HFFc6 (cell line): ENCODE measurements around the gene GNAS. TPM values are rescaled to one million over a fixed set of nuclear protein-coding genes. Genes with fewer than 3 reads are reported as not detected.
A peak's percentile ranks its signal among the peaks of the same experiment; 100 is the strongest.

Experiments
- DNase-seq: peaks from one replicate; pipeline ENCODE4 v3.0.0-alpha.2; 2018
- H3K27ac Mint-ChIP-seq: 2 replicates; pipeline ENCODE4 v1.8.0; 2020; ENCODE audit warnings: mild to moderate bottlenecking, mixed read lengths
- H3K27me3 Mint-ChIP-seq: 2 replicates; pipeline ENCODE4 v1.8.0; 2021; ENCODE audit warnings: mild to moderate bottlenecking, moderate library complexity, mixed read lengths; ENCODE audit not compliant: insufficient read depth
- H3K36me3 Mint-ChIP-seq: 2 replicates; pipeline ENCODE4 v1.8.0; 2021; ENCODE audit warnings: low read depth, mixed read lengths
- H3K4me1 Mint-ChIP-seq: 2 replicates; pipeline ENCODE4 v1.8.0; 2020; ENCODE audit warnings: low read depth, mixed read lengths
- H3K4me3 Mint-ChIP-seq: 2 replicates; pipeline ENCODE4 v1.8.0; 2020; ENCODE audit warnings: mild to moderate bottlenecking, moderate library complexity, mixed read lengths
- H3K9me3 Mint-ChIP-seq: 2 replicates; pipeline ENCODE4 v1.8.0; 2020; ENCODE audit warnings: mild to moderate bottlenecking, mixed read lengths
- CTCF ChIP-seq: fragments of 200-600 bp; sonication (generic); IDR thresholded peaks from 2 replicates; pipeline ENCODE4 v1.5.0; 2021; ENCODE audit warnings: antibody characterized with exemption, mild to moderate bottlenecking
- total RNA-seq, 6 experiments: library from RNA; stranded (reverse); fragmentation: NEBNext Ultra II Directional; extraction: Animal tissue kit (Norgen Biotek cat#: 25700); gene quantifications; 2 replicates in 1 of 6; 3 replicates in 5 of 6; pipeline ENCODE4 v1.2.3, GENCODE V29; 2021

GNAS gene
- total RNA-seq, 6 experiments from 2014 or later = 820 to 1,032 (median 914) TPM

GRCh38 chr20:58853976-58854637 lies 1.6 kb downstream of the GNAS start:
- Mint-ChIP-seq H3K27ac (no peak overlapping the region), H3K36me3 (no peaks in the 10 kb centered on the region), H3K27me3 (peaks cover 39% of the 10 kb centered on the region), H3K4me3 (no peak overlapping the region), H3K4me1 (peaks cover 20% of the 10 kb centered on the region), H3K9me3 (peaks cover 9% of the 10 kb centered on the region; the same call in 1 of the 2 replicates)
- no peak for TF ChIP-seq CTCF
- DNase-seq = no peak

- no peak for DNase-seq
- Mint-ChIP-seq H3K27ac (no peak overlapping the region), H3K27me3 (peaks cover 35% of the 10 kb centered on the region), H3K4me1 (peaks cover 13% of the 10 kb centered on the region), H3K9me3 (peaks cover 9% of the 10 kb centered on the region; the same call in 1 of the 2 replicates), H3K4me3 (peak overlapping the region; percentile 13; the same call in 1 of the 2 replicates), H3K36me3 (no peaks in the 10 kb centered on the region)
- TF ChIP-seq CTCF = no peak
Measured at GRCh38 chr20:58854638-58855471, 2.3 kb downstream of the GNAS start.

DNA sequence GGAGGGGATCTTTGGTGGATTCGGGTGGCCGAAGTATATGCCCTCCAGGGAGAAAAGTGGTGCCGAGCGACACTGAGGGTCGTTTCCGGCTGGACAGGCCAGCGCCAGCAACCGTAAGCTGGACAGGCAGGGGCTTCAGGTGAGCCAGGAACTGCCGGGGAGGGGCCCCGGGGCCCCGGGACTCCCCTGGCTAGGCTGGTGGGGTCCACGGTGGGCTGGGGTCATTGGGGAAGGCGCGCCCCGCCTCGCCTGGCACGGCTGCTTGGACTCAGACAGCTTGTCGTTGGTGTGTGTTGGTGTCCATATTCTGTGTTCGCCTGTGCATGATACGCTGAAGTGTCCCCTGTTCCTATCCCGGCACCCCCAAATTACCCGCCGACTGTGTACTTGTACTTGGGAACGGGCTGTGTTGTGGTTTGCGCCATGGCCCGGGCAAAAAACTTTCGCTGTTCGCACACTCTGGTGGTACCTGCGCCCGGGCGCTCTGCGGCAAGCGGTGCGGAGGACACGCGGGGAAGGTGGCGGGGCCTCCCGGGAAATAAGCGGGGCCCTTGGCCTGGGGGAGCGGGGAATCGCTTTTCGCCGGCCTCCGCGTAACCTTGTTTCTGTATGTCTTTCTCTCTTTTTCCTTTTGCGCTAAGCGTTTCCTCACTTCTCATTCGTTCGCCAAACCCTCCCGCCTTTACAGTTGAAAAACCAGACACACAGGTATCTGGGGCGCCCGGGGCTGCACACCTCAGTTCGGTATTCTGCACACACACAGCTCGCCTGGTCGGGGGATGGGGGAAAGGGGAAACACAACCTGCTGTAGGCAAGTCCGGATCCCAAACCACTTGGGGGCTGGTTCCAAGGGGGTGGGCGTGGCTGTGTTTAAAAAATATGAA lies 3.2 kb downstream of the GNAS start:
- no peak for TF ChIP-seq CTCF
- Mint-ChIP-seq H3K27me3 (peaks cover 37% of the 10 kb centered on the region), H3K4me3 (peak overlapping the region; percentile 22; the same call in 1 of the 2 replicates), H3K27ac (no peak overlapping the region), H3K36me3 (no peaks in the 10 kb centered on the region), H3K9me3 (peaks cover 9% of the 10 kb centered on the region; the same call in 1 of the 2 replicates), H3K4me1 (peaks cover 8% of the 10 kb centered on the region)
- no peak for DNase-seq

DNA sequence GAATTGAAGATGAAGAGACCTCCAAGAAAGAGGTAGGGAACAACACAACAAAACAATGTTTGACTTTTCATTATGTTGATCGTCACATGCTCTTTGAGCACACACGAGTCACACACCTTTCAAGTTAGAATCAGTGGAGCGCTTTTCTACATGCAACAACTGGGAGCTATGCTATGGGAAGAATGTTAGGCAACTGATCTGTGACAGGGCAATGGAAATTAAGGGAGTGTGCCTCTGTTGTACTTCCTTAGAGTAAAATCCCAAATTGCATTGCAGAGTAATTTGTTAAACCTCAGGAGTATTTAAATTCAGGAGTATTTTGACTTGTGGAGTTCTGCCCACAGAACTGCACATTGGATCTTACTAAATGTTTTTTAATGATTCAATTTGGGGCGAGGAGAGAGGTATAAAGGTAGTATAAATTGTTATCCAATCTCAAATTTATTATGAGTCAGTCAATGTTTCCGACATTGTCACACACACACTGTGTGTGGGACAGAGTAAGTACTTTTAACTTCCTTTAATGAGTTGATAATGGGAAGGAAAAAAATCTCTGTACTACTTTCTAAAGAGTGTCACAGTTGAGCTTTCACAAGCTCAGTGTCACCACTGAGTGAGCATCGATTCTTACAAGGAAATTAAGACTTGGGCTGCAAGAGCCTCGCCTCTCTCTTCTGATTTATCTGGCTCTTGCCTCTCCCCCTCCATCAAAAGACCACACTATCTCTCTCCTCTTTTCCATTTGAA lies 10.7 kb downstream of the GNAS start:
- peaks cover 31% of the 10 kb centered on the region for H3K27me3 Mint-ChIP-seq

More for the DNA sequence above, 10.7 kb downstream of the GNAS start:
- no peaks in the 10 kb centered on the region for H3K4me1 Mint-ChIP-seq
- no peak for TF ChIP-seq CTCF
- DNase-seq = no peak
- H3K4me3 Mint-ChIP-seq = no peak overlapping the region
- no peaks in the 10 kb centered on the region for H3K36me3 Mint-ChIP-seq
- H3K27ac Mint-ChIP-seq = no peak overlapping the region
- H3K9me3 Mint-ChIP-seq = no peaks in the 10 kb centered on the region
